A549 (cell line): ENCODE measurements around the gene IZUMO2. TPM values are rescaled to one million over a fixed set of nuclear protein-coding genes. Genes with fewer than 3 reads are reported as not detected.

Source experiments
- ATAC-seq, 2 experiments: fragments of 200-7000 bp in 1 of 2; fragments of >200 bp in 1 of 2; cut with Nextera tagmentation in 1 of 2; cut with Tn5 transposase in 1 of 2; 3 replicates each; pipeline versions ENCODE4 v1.8.0 to v1.9.1; 2018 to 2020; ENCODE audit warnings: mild to moderate bottlenecking in 1 of 2, moderate library complexity in 1 of 2
- CTCF ChIA-PET: fragments of 300-600 bp; sonication (Branson Sonifier 250); formaldehyde crosslinking; extraction: SDS; loops from one replicate; lab custom pipeline; 2021; ENCODE audit warnings: antibody characterized with exemption, inconsistent platforms; lab: Yijun Ruan, JAX
- POLR2A ChIA-PET: fragments of 350-600 bp; formaldehyde crosslinking; extraction: SDS; loops from one replicate; lab custom pipeline; 2021; ENCODE audit warnings: antibody characterized with exemption, inconsistent platforms; lab: Yijun Ruan, JAX
- DNase-seq, 2 experiments: peaks; one replicate each; pipeline versions ENCODE4 v3.0.0 to v3.0.0-alpha.2; 2011 to 2016; ENCODE audit warnings: low read depth in 1 of 2, low spot score in 1 of 2
- FAIRE-seq: peaks from 2 replicates; lab custom pipeline; 2011; peaks lifted over from hg19 to GRCh38; lab: Jason Lieb, UNC
- H3K27ac ChIP-seq, 2 experiments: fragments of >200 bp; sonication (Bioruptor Twin); formaldehyde crosslinking; 3 replicates each; pipeline ENCODE4 v1.5.1; 2016 to 2017
- H3K4me1 ChIP-seq: fragments of >200 bp; sonication (Bioruptor Twin); formaldehyde crosslinking; 3 replicates; pipeline ENCODE4 v1.6.1; 2016
- H3K4me2 ChIP-seq: fragments of >200 bp; sonication (Bioruptor Twin); formaldehyde crosslinking; 3 replicates; pipeline ENCODE4 v1.6.1; 2016
- H3K4me3 ChIP-seq: fragments of >200 bp; sonication (Bioruptor Twin); formaldehyde crosslinking; 3 replicates; pipeline ENCODE4 v1.5.1; 2016
- H3K9me3 ChIP-seq: fragments of >200 bp; sonication (Bioruptor Twin); formaldehyde crosslinking; 3 replicates; pipeline ENCODE4 v1.6.1; 2016
- ATOH8 ChIP-seq: fragments of 250-450 bp; sonication (Bioruptor Pico); IDR thresholded peaks from 2 replicates; pipeline ENCODE4 v1.5.0; 2020; ENCODE audit warnings: low read depth, mild to moderate bottlenecking, moderate library complexity
- BCL3 ChIP-seq: fragments of >200 bp; sonication (Bioruptor Twin); formaldehyde crosslinking; IDR thresholded peaks from 3 replicates; pipeline ENCODE4 v1.6.1; 2016
- CBX8 ChIP-seq: fragments of 200-600 bp; sonication (generic); IDR thresholded peaks from 2 replicates; pipeline ENCODE4 v1.6.1; 2016
- CEBPB ChIP-seq, 2 experiments: fragments of >200 bp in 1 of 2; sonication (Bioruptor Twin) in 1 of 2; formaldehyde crosslinking in 1 of 2; IDR thresholded peaks; 2 replicates each; pipeline ENCODE4 v1.6.1; 2012 to 2016
- CHD2 ChIP-seq: fragments of 150-350 bp; IDR thresholded peaks from 2 replicates; pipeline ENCODE4 v1.6.1; 2014; ENCODE audit warnings: low read length; ENCODE audit not compliant: partially characterized antibody
- CTCF ChIP-seq: fragments of >200 bp; sonication (Bioruptor Twin); formaldehyde crosslinking; IDR thresholded peaks from 3 replicates; pipeline ENCODE4 v1.5.1; 2016
- E2F6 ChIP-seq: IDR thresholded peaks from 2 replicates; pipeline ENCODE4 v1.6.1; 2012; ENCODE audit warnings: low read depth, borderline replicate concordance
- ELK1 ChIP-seq: fragments of 150-350 bp; IDR thresholded peaks from 2 replicates; pipeline ENCODE4 v1.6.1; 2014; ENCODE audit warnings: low read depth, mild to moderate bottlenecking, low read length
- EP300 ChIP-seq, 2 experiments: fragments of >200 bp; sonication (Bioruptor Twin); formaldehyde crosslinking; IDR thresholded peaks; 2 replicates in 1 of 2; 3 replicates in 1 of 2; pipeline ENCODE4 v1.6.1; 2016 to 2017
- ESRRA ChIP-seq: fragments of 150-350 bp; IDR thresholded peaks from 2 replicates; pipeline ENCODE4 v1.6.1; 2014; ENCODE audit warnings: mild to moderate bottlenecking, low read length, borderline replicate concordance
- FOSL2 ChIP-seq, 2 experiments: fragments of 450-650 bp in 1 of 2; fragments of >200 bp in 1 of 2; sonication (Bioruptor Twin) in 1 of 2; formaldehyde crosslinking; IDR thresholded peaks; 2 replicates each; pipeline versions ENCODE4 v1.5.0 to v1.6.1; 2016 to 2020; ENCODE audit warnings: mild to moderate bottlenecking in 1 of 2, moderate library complexity in 1 of 2
- HOXB13 ChIP-seq: fragments of 250-450 bp; sonication (Bioruptor Pico); IDR thresholded peaks from 2 replicates; pipeline ENCODE4 v1.5.0; 2020; ENCODE audit warnings: low read depth, mild to moderate bottlenecking, moderate library complexity
- KDM1A ChIP-seq: fragments of 200-600 bp; sonication (generic); IDR thresholded peaks from 2 replicates; pipeline ENCODE4 v1.6.1; 2016; ENCODE audit warnings: low read depth, mild to moderate bottlenecking
- KDM5A ChIP-seq: fragments of 200-600 bp; sonication (generic); IDR thresholded peaks from 2 replicates; pipeline ENCODE4 v1.6.1; 2016; ENCODE audit warnings: antibody characterized with exemption, mild to moderate bottlenecking
- MAFK ChIP-seq: fragments of 450-650 bp; IDR thresholded peaks from 2 replicates; pipeline ENCODE4 v1.6.1; 2014; ENCODE audit not compliant: partially characterized antibody
- MAX ChIP-seq: IDR thresholded peaks from 2 replicates; pipeline ENCODE4 v1.6.1; 2012
- NPAS2 ChIP-seq: fragments of 250-450 bp; sonication (Bioruptor Pico); IDR thresholded peaks from 2 replicates; pipeline ENCODE4 v1.8.0; 2022; ENCODE audit warnings: mild to moderate bottlenecking, moderate library complexity, borderline replicate concordance
- NR3C1 ChIP-seq: fragments of >200 bp; sonication (Bioruptor Twin); formaldehyde crosslinking; IDR thresholded peaks from 3 replicates; pipeline ENCODE4 v1.6.1; 2017
- RAD21 ChIP-seq, 2 experiments: fragments of >200 bp in 1 of 2; sonication (Bioruptor Twin) in 1 of 2; formaldehyde crosslinking in 1 of 2; IDR thresholded peaks in 1 of 2; conservative IDR thresholded peaks in 1 of 2; 2 replicates in 1 of 2; 3 replicates in 1 of 2; pipeline ENCODE4 v1.6.1; 2012 to 2018; ENCODE audit warnings: inconsistent platforms in 1 of 2
- RCOR1 ChIP-seq: fragments of 150-350 bp; IDR thresholded peaks from 2 replicates; pipeline ENCODE4 v1.6.1; 2014; ENCODE audit warnings: antibody characterized with exemption, low read length, low read depth
- REST ChIP-seq: fragments of 200-600 bp; sonication (generic); IDR thresholded peaks from 2 replicates; pipeline ENCODE4 v1.6.1; 2016; ENCODE audit warnings: antibody characterized with exemption, mild to moderate bottlenecking, moderate library complexity
- WGBS: methylation state at CpG from one replicate; pipeline ENCODE4 v1.1.6; 2017; ENCODE audit errors: missing lambda C conversion rate; 5-methylcytosine and 5-hydroxymethylcytosine counted together
- polyA minus RNA-seq: library from RNA; depleted of rRNA, polyadenylated mRNA; stranded (reverse); fragments of >200 nt; gene quantifications from 2 replicates; pipeline ENCODE4 v1.2.3, GENCODE V29; 2011; rRNA and poly(A)+ RNA removed
- polyA plus RNA-seq, 4 experiments: library from polyadenylated mRNA; depleted of rRNA in 3 of 4; stranded (reverse); fragments of >200 nt; fragmentation: RNase III in 1 of 4; extraction: RNeasy Plus Mini Kit Qiagen cat#74134 plus additional on column Dnase treatment in 1 of 4; gene quantifications; 2 replicates in 3 of 4; 3 replicates in 1 of 4; pipeline ENCODE4 v1.2.3, GENCODE V29; 2011 to 2017

IZUMO2 gene
- polyA plus RNA-seq (2011; rRNA removed) (not detected in 2 replicates), polyA plus RNA-seq (2017; fragmentation: RNase III; extraction: RNeasy Plus Mini Kit Qiagen cat#74134 plus additional on column Dnase treatment) (not detected in 3 replicates), polyA minus RNA-seq (not detected in 2 replicates)
- not detected in 2 replicates for polyA plus RNA-seq (2012; cell fraction: cytosol; rRNA removed)
- not detected in 2 replicates for polyA plus RNA-seq (2012; cell fraction: nucleus; rRNA removed)

- 83% methylated on average over 19 of the region's 26 CpGs for WGBS
- DNase-seq = no peak
- H3K27ac ChIP-seq = no peak within 1 kb of the TSS
- TF ChIP-seq REST (no peak), CBX8 (no peak), RAD21 (conservative IDR thresholded peaks at IDR 0.05 in 1 of 2, IDR thresholded peaks at IDR 0.05 in 1 of 2) (no peak), NR3C1 (no peak), MAFK (no peak), ELK1 (no peak), FOSL2 (IDR thresholded peaks at IDR 0.05) (no peak), FOSL2 (CRISPR knock-in tag; IDR thresholded peaks at IDR 0.05) (no peak), KDM1A (no peak), CEBPB (IDR thresholded peaks at IDR 0.05) (no peak), NPAS2 (CRISPR knock-in tag) (no peak), E2F6 (no peak), ATOH8 (CRISPR knock-in tag) (no peak), EP300 (IDR thresholded peaks at IDR 0.05) (no peak), BCL3 (no peak), ESRRA (no peak)
- TF ChIP-seq, all 56 proteins: peak for 0
- ATAC-seq (no peak), FAIRE-seq (no peak)
- H3K4me3 ChIP-seq = no peak within 1 kb of the TSS
- no peak within 1 kb of the TSS for H3K4me2 ChIP-seq
- H3K9me3 ChIP-seq = peaks cover 10% of the 10 kb centered on the region; the same call in 2 of the 3 replicates
- CTCF ChIA-PET = interaction anchor here (0.9 to 4.2 kb wide), 3 partner anchors 8 to 15 kb away, joined by 3 to 29 read pairs (median 8); no protein-coding TSS in a partner anchor
- H3K4me1 ChIP-seq = no peaks in the 10 kb centered on the region
- POLR2A ChIA-PET = interaction anchor here (0.7 kb wide), 1 partner anchor 166 kb away, joined by 3 read pairs; the partner anchor contains the start of gene KCNC3
Measured at GRCh38 chr19:50162988-50163387, at the start of gene IZUMO2. Gene IZUMO2, minus strand, starts transcription at chr19:50163281. Its CDS starts 87 bp downstream, at chr19:50163194.

- H3K4me1 ChIP-seq = no peaks in the 10 kb centered on the region
- no peak for ATAC-seq
- peaks cover 3% of the 10 kb centered on the region; the same call in 1 of the 3 replicates for H3K9me3 ChIP-seq
- no peak for DNase-seq
- no peak for FAIRE-seq
- no peak overlapping the region for H3K27ac ChIP-seq
- POLR2A ChIA-PET = no interaction called here
- no peak for TF ChIP-seq CTCF
- TF ChIP-seq NR3C1 = no peak
- no peak for TF ChIP-seq MAX
- no peak for TF ChIP-seq BCL3
- no peak for TF ChIP-seq HOXB13 (CRISPR knock-in tag)
- no peak for TF ChIP-seq KDM1A
- TF ChIP-seq RCOR1 = no peak
- TF ChIP-seq NPAS2 (CRISPR knock-in tag) = no peak
- no peak for TF ChIP-seq KDM5A
- no peak for TF ChIP-seq ATOH8 (CRISPR knock-in tag)
- no peak for TF ChIP-seq CHD2
- no peak for TF ChIP-seq CBX8
- WGBS = 95% methylated on average over 40 of the region's 46 CpGs
- no peak overlapping the region for H3K4me3 ChIP-seq
- H3K4me2 ChIP-seq = no peak overlapping the region
- CTCF ChIA-PET = interaction anchor here (0.7 to 1.0 kb wide), 2 partner anchors 11 to 242 kb away, joined by 3 read pairs; no protein-coding TSS in a partner anchor
Measured at GRCh38 chr19:50210425-50210824, 47.3 kb upstream of the IZUMO2 start.
